MM.1S (cell line): ENCODE measurements around the gene ZDHHC23.

ENCODE experiments used
- DNase-seq: peaks from one replicate; pipeline ENCODE4 v3.0.0-alpha.2; 2015
- H2AFZ ChIP-seq: fragments of 300-600 bp; sonication (generic); 2 replicates; pipeline ENCODE4 v1.6.0; 2016; ENCODE audit warnings: antibody characterized with exemption, low read length
- H3F3A ChIP-seq: fragments of 300-600 bp; sonication (generic); 2 replicates; pipeline ENCODE4 v1.6.1; 2016; ENCODE audit warnings: mild to moderate bottlenecking, antibody characterized with exemption, low read length, moderate library complexity, mixed read lengths; ENCODE audit not compliant: insufficient read depth
- H3K27ac ChIP-seq: fragments of 300-600 bp; sonication (generic); 2 replicates; pipeline ENCODE4 v1.5.1; 2016; ENCODE audit warnings: mild to moderate bottlenecking, low read length
- H3K27me3 ChIP-seq: fragments of 300-600 bp; sonication (generic); replicated peaks from 2 replicates; pipeline ENCODE4 v1.6.0; 2016; ENCODE audit warnings: low read length; ENCODE audit not compliant: insufficient read depth
- H3K36me3 ChIP-seq: fragments of 300-600 bp; sonication (generic); replicated peaks from 2 replicates; pipeline ENCODE4 v1.6.1; 2016; ENCODE audit warnings: mild to moderate bottlenecking, low read length, mixed read lengths; ENCODE audit not compliant: insufficient read depth
- H3K4me1 ChIP-seq: fragments of 300-600 bp; sonication (generic); 2 replicates; pipeline ENCODE4 v1.6.1; 2016; ENCODE audit warnings: low read length, mixed read lengths
- H3K4me2 ChIP-seq: fragments of 300-600 bp; sonication (generic); 2 replicates; pipeline ENCODE4 v1.6.0; 2016; ENCODE audit warnings: low read depth, low read length
- H3K4me3 ChIP-seq: fragments of 300-600 bp; sonication (generic); 2 replicates; pipeline ENCODE4 v1.5.1; 2016; ENCODE audit warnings: low read length, mixed read lengths
- H3K79me2 ChIP-seq: fragments of 300-600 bp; sonication (generic); 2 replicates; pipeline ENCODE4 v1.6.1; 2016; ENCODE audit warnings: mixed run types, low read length, mixed read lengths
- H3K9ac ChIP-seq: fragments of 300-600 bp; sonication (generic); 2 replicates; pipeline ENCODE4 v1.6.1; 2016; ENCODE audit warnings: low read length, mixed read lengths
- H3K9me2 ChIP-seq: fragments of 300-600 bp; sonication (generic); replicated peaks from 2 replicates; pipeline ENCODE4 v1.6.1; 2016; ENCODE audit warnings: mild to moderate bottlenecking, low read length, mixed read lengths; ENCODE audit not compliant: insufficient read depth
- H3K9me3 ChIP-seq: fragments of 300-600 bp; sonication (generic); replicated peaks from 2 replicates; pipeline ENCODE4 v1.6.1; 2016; ENCODE audit warnings: mild to moderate bottlenecking, low read length, mixed read lengths; ENCODE audit not compliant: insufficient read depth
- H4K20me1 ChIP-seq: fragments of 300-600 bp; sonication (generic); 2 replicates; pipeline ENCODE4 v1.6.1; 2016; ENCODE audit warnings: mild to moderate bottlenecking, low read length, moderate library complexity, mixed read lengths; ENCODE audit not compliant: insufficient read depth
- CTCF ChIP-seq: fragments of 300-600 bp; sonication (generic); IDR thresholded peaks from 2 replicates; pipeline ENCODE4 v1.5.1; 2016; ENCODE audit warnings: antibody characterized with exemption, low read length, mixed read lengths
- EZH2 ChIP-seq: fragments of 300-600 bp; sonication (generic); optimal IDR thresholded peaks from 2 replicates; pipeline ENCODE3; 2017; ENCODE audit warnings: low read depth, mild to moderate bottlenecking, antibody characterized with exemption, low read length, mixed read lengths
- EZH2phosphoT487 ChIP-seq: fragments of 300-600 bp; sonication (generic); IDR thresholded peaks from 2 replicates; pipeline ENCODE4 v1.6.1; 2018; ENCODE audit warnings: antibody characterized with exemption, low read length

The ZDHHC23 gene

GRCh38 chr3:113914646-113915045 is 33.2 kb upstream of the ZDHHC23 start:
- Histone ChIP-seq H3K27me3 (no peaks in the 10 kb centered on the region), H2AFZ (no peak overlapping the region), H3K79me2 (no peaks in the 10 kb centered on the region), H3K9ac (no peak overlapping the region), H3K36me3 (no peaks in the 10 kb centered on the region), H3F3A (no peaks in the 10 kb centered on the region), H3K4me1 (no peaks in the 10 kb centered on the region), H4K20me1 (no peaks in the 10 kb centered on the region), H3K4me2 (no peak overlapping the region), H3K9me2 (no peaks in the 10 kb centered on the region), H3K9me3 (no peaks in the 10 kb centered on the region), H3K27ac (no peak overlapping the region), H3K4me3 (no peak overlapping the region)
- TF ChIP-seq CTCF (no peak), EZH2phosphoT487 (no peak), EZH2 (no peak)
- no peak for DNase-seq

GRCh38 chr3:113927556-113927955 is 20.3 kb upstream of the ZDHHC23 start:
- H3K27me3 ChIP-seq, result no peaks in the 10 kb centered on the region
- H3K36me3 ChIP-seq, result no peaks in the 10 kb centered on the region
- no peak overlapping the region for H3K4me3 ChIP-seq
- H3K9ac ChIP-seq, result no peak overlapping the region
- no peak for DNase-seq
- no peaks in the 10 kb centered on the region for H3K79me2 ChIP-seq
- no peak overlapping the region for H3K4me2 ChIP-seq
- H4K20me1 ChIP-seq, result no peaks in the 10 kb centered on the region
- no peaks in the 10 kb centered on the region for H3K4me1 ChIP-seq
- no peaks in the 10 kb centered on the region for H3K9me2 ChIP-seq
- no peak overlapping the region for H3K27ac ChIP-seq
- no peak overlapping the region for H2AFZ ChIP-seq
- no peaks in the 10 kb centered on the region for H3F3A ChIP-seq
- no peak for TF ChIP-seq EZH2phosphoT487
- TF ChIP-seq EZH2, result no peak
- no peak for TF ChIP-seq CTCF
- H3K9me3 ChIP-seq, result no peaks in the 10 kb centered on the region

GRCh38 chr3:113946831-113947230 is 982 bp upstream of the ZDHHC23 start:
- Histone ChIP-seq H3K79me2 (peaks cover 13% of the 10 kb centered on the region), H3K9me2 (no peaks in the 10 kb centered on the region), H3K4me2 (peak overlapping the region; percentile 56), H3K36me3 (no peaks in the 10 kb centered on the region), H3K4me3 (peak overlapping the region; percentile 67), H3F3A (peaks cover 5% of the 10 kb centered on the region; the same call in 1 of the 2 replicates), H3K4me1 (peaks cover 6% of the 10 kb centered on the region; the same call in 1 of the 2 replicates), H4K20me1 (no peaks in the 10 kb centered on the region), H3K27ac (peak overlapping the region; percentile 48; the same call in 1 of the 2 replicates), H2AFZ (peak overlapping the region; percentile 86), H3K9me3 (no peaks in the 10 kb centered on the region), H3K9ac (peak overlapping the region; percentile 53; the same call in 1 of the 2 replicates), H3K27me3 (no peaks in the 10 kb centered on the region)
- TF ChIP-seq EZH2phosphoT487 (no peak), EZH2 (no peak), CTCF (no peak)
- no peak for DNase-seq
